Measurements from ENCODE around the gene SNED1.
A peak's percentile ranks its signal among the peaks of the same experiment; 100 is the strongest.

Gene SNED1

GRCh38 chr2:241009601-241010530 lies 11.4 kb downstream of the SNED1 start:
- no peak for TF ChIP-seq SPI1 (IDR thresholded peaks at IDR 0.05; ENCODE audit: low read depth, low read length)
- no peak for TF ChIP-seq POLR2A (IDR thresholded peaks at IDR 0.05; ENCODE audit: low read depth, low read length)
- no peak for TF ChIP-seq POU2F2 (IDR thresholded peaks at IDR 0.05; ENCODE audit: low read depth, low read length)
- TF ChIP-seq TAF1 (IDR thresholded peaks at IDR 0.05; ENCODE audit: low read depth, low read length) = no peak
- TF ChIP-seq PAX5 (IDR thresholded peaks at IDR 0.05; ENCODE audit: insufficient read depth, low read length, severe bottlenecking) = no peak
- TF ChIP-seq POLR2AphosphoS5 (IDR thresholded peaks at IDR 0.05; ENCODE audit: low read depth, low read length) = no peak
- DNase-seq (ENCODE audit: insufficient read length, low spot score) (peak; percentile 68), FAIRE-seq (no peak)

GRCh38 chr2:241010531-241011295 lies 12.3 kb downstream of the SNED1 start:
- DNase-seq (ENCODE audit: insufficient read length, low spot score) (no peak), FAIRE-seq (no peak)
- TF ChIP-seq POU2F2 (IDR thresholded peaks at IDR 0.05; ENCODE audit: low read depth, low read length) (no peak), POLR2AphosphoS5 (IDR thresholded peaks at IDR 0.05; ENCODE audit: low read depth, low read length) (no peak), TAF1 (IDR thresholded peaks at IDR 0.05; ENCODE audit: low read depth, low read length) (no peak), PAX5 (IDR thresholded peaks at IDR 0.05; ENCODE audit: insufficient read depth, low read length, severe bottlenecking) (no peak), SPI1 (IDR thresholded peaks at IDR 0.05; ENCODE audit: low read depth, low read length) (no peak), POLR2A (IDR thresholded peaks at IDR 0.05; ENCODE audit: low read depth, low read length) (no peak)

- FAIRE-seq (no peak), DNase-seq (ENCODE audit: insufficient read length, low spot score) (no peak)
- no peak for TF ChIP-seq TAF1 (IDR thresholded peaks at IDR 0.05; ENCODE audit: low read depth, low read length)
- no peak for TF ChIP-seq PAX5 (IDR thresholded peaks at IDR 0.05; ENCODE audit: insufficient read depth, low read length, severe bottlenecking)
- TF ChIP-seq POU2F2 (IDR thresholded peaks at IDR 0.05; ENCODE audit: low read depth, low read length) = no peak
- TF ChIP-seq POLR2AphosphoS5 (IDR thresholded peaks at IDR 0.05; ENCODE audit: low read depth, low read length) = no peak
- TF ChIP-seq SPI1 (IDR thresholded peaks at IDR 0.05; ENCODE audit: low read depth, low read length) = no peak
- TF ChIP-seq POLR2A (IDR thresholded peaks at IDR 0.05; ENCODE audit: low read depth, low read length) = no peak
Observed at GRCh38 chr2:241011296-241011600, 12.8 kb downstream of the SNED1 start.

GRCh38 chr2:241011751-241012510 lies 13.5 kb downstream of the SNED1 start:
- FAIRE-seq = no peak
- no peak for DNase-seq (ENCODE audit: insufficient read length, low spot score)
- no peak for TF ChIP-seq SPI1 (IDR thresholded peaks at IDR 0.05; ENCODE audit: low read depth, low read length)
- TF ChIP-seq POLR2A (IDR thresholded peaks at IDR 0.05; ENCODE audit: low read depth, low read length) = no peak
- no peak for TF ChIP-seq PAX5 (IDR thresholded peaks at IDR 0.05; ENCODE audit: insufficient read depth, low read length, severe bottlenecking)
- TF ChIP-seq POLR2AphosphoS5 (IDR thresholded peaks at IDR 0.05; ENCODE audit: low read depth, low read length) = no peak
- no peak for TF ChIP-seq TAF1 (IDR thresholded peaks at IDR 0.05; ENCODE audit: low read depth, low read length)
- TF ChIP-seq POU2F2 (IDR thresholded peaks at IDR 0.05; ENCODE audit: low read depth, low read length) = no peak

- FAIRE-seq = no peak
- DNase-seq (ENCODE audit: insufficient read length, low spot score) = no peak
- TF ChIP-seq POLR2AphosphoS5 (IDR thresholded peaks at IDR 0.05; ENCODE audit: low read depth, low read length) (no peak), SPI1 (IDR thresholded peaks at IDR 0.05; ENCODE audit: low read depth, low read length) (no peak), POU2F2 (IDR thresholded peaks at IDR 0.05; ENCODE audit: low read depth, low read length) (no peak), TAF1 (IDR thresholded peaks at IDR 0.05; ENCODE audit: low read depth, low read length) (no peak), PAX5 (IDR thresholded peaks at IDR 0.05; ENCODE audit: insufficient read depth, low read length, severe bottlenecking) (no peak), POLR2A (IDR thresholded peaks at IDR 0.05; ENCODE audit: low read depth, low read length) (no peak)
Observed at GRCh38 chr2:241014224-241014623, 15.8 kb downstream of the SNED1 start.

DNA sequence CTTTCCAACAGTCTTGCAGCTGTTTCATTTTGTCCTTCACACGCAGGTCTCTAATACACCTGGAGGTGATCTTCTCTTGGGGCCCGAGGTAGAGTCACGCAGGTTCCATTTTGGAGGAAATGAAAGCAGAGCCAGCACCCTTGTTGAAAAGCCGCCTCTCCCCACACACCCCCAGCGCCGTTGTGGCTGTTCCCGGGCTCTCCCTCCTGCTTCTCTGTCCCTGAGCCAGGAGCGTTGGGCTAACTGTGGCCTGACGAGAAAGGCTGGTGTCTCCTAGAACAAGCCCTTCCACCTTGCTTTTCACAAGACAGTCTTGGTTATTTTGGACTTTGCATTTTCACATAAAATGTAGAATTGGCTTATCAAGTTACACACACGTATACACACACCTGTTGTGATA lies 16.3 kb downstream of the SNED1 start:
- DNase-seq (ENCODE audit: insufficient read length, low spot score) (no peak), FAIRE-seq (no peak)
- TF ChIP-seq POLR2AphosphoS5 (IDR thresholded peaks at IDR 0.05; ENCODE audit: low read depth, low read length) = no peak

DNA sequence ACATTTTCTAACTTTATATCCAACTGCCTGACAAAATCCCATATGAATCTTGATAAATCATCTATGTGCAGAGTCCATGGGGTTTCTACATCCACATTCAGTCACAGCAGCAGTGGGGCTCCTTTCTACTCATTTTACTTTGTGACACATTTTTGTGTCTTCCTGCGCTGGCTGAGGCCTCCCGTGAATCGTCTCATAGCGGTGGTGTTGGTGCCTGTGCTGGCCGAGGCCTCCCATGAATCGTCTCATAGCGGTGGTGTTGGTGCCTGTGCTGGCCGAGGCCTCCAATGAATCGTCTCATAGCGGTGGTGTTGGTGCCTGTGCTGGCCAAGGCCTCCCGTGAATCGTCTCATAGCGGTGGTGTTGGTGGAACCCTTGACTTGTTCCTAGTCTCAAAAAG lies 17.0 kb downstream of the SNED1 start:
- TF ChIP-seq POU2F2 (IDR thresholded peaks at IDR 0.05; ENCODE audit: low read depth, low read length) (no peak), POLR2AphosphoS5 (IDR thresholded peaks at IDR 0.05; ENCODE audit: low read depth, low read length) (no peak), TAF1 (IDR thresholded peaks at IDR 0.05; ENCODE audit: low read depth, low read length) (no peak), SPI1 (IDR thresholded peaks at IDR 0.05; ENCODE audit: low read depth, low read length) (no peak), POLR2A (IDR thresholded peaks at IDR 0.05; ENCODE audit: low read depth, low read length) (no peak), PAX5 (IDR thresholded peaks at IDR 0.05; ENCODE audit: insufficient read depth, low read length, severe bottlenecking) (no peak)
- DNase-seq (ENCODE audit: insufficient read length, low spot score) = no peak
- FAIRE-seq = no peak

DNA sequence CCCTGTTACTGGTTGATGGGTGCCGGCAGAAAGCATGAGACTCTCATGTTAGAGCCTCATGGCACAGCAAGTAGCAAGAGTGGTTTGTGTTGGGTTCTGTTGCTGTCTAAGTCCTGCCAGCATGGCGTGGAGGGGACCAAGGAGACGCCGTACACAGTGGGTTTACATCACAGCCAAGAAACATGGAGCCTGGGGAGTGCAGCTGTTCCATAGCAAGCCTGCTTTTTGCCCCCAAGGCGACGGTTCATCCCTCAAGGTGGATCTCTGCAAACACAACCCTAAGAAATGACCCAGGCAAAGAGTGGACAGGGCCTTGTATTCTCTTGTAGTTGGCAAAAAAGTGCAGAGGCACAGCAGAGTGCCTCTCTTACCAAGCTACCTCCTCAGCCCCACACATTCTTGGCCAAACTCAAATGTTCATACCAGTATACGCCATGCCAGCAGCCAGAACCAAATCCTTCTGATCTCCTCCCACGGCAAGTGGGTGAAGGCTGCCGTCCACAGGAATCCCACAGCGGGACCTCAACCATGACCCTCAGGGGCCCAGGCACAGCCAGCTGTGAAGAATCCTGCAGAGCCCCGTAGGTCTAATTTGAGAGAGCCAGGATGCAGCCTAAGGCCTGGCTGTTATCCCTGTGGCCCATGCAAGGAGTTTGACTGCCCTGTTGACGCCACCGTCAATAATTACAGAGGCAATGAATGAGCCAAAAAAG lies 19.0 kb downstream of the SNED1 start:
- TF ChIP-seq POLR2A (IDR thresholded peaks at IDR 0.05; ENCODE audit: low read depth, low read length) = no peak
- no peak for TF ChIP-seq POU2F2 (IDR thresholded peaks at IDR 0.05; ENCODE audit: low read depth, low read length)
- TF ChIP-seq SPI1 (IDR thresholded peaks at IDR 0.05; ENCODE audit: low read depth, low read length) = no peak
- no peak for TF ChIP-seq TAF1 (IDR thresholded peaks at IDR 0.05; ENCODE audit: low read depth, low read length)
- no peak for TF ChIP-seq PAX5 (IDR thresholded peaks at IDR 0.05; ENCODE audit: insufficient read depth, low read length, severe bottlenecking)
- TF ChIP-seq POLR2AphosphoS5 (IDR thresholded peaks at IDR 0.05; ENCODE audit: low read depth, low read length) = no peak
- DNase-seq (ENCODE audit: insufficient read length, low spot score) = no peak
- no peak for FAIRE-seq
